RCC 7860 (cell line): Measurements from ENCODE around the gene KCNV2.

Source experiments
- DNase-seq: peaks from one replicate; pipeline ENCODE4 v3.0.0-alpha.2; 2015; ENCODE audit warnings: low spot score
- FAIRE-seq: peaks from 2 replicates; lab custom pipeline; 2012; peaks lifted over from hg19 to GRCh38; lab: Jason Lieb, UNC

The KCNV2 gene

GRCh38 chr9:2718001-2718697 is 839 bp downstream of the KCNV2 start:
- DNase-seq = no peak
- no peak for FAIRE-seq

- FAIRE-seq = no peak
These were observed 1.4 kb downstream of the KCNV2 start for GRCh38 chr9:2718698-2719033.

GRCh38 chr9:2720179-2720654 is 2.9 kb downstream of the KCNV2 start:
- DNase-seq = peak; percentile 18
- peak; percentile 12 for FAIRE-seq

More at GRCh38 chr9:2718698-2719033, 1.4 kb downstream of the KCNV2 start:
- DNase-seq = no peak

- FAIRE-seq (no peak), DNase-seq (peak; percentile 77)
These were observed 5.4 kb downstream of the KCNV2 start for GRCh38 chr9:2722715-2723114.

- FAIRE-seq = no peak
- DNase-seq = no peak
These were observed 6.2 kb downstream of the KCNV2 start for GRCh38 chr9:2723376-2724065.

- DNase-seq (peak; percentile 52), FAIRE-seq (peak; percentile 65)
These were observed 7.8 kb downstream of the KCNV2 start for GRCh38 chr9:2725126-2725525.

GRCh38 chr9:2725898-2726649 is 8.8 kb downstream of the KCNV2 start:
- FAIRE-seq = no peak
- DNase-seq = peak; percentile 42

GRCh38 chr9:2726650-2727340 is 9.5 kb downstream of the KCNV2 start:
- DNase-seq (peak; percentile 59), FAIRE-seq (peak; percentile 48)

GRCh38 chr9:2727374-2727773 is 10.1 kb downstream of the KCNV2 start:
- FAIRE-seq = no peak
- DNase-seq = no peak

GRCh38 chr9:2727966-2728613 is 10.8 kb downstream of the KCNV2 start:
- no peak for DNase-seq
- FAIRE-seq = no peak

- FAIRE-seq = no peak
- DNase-seq = no peak
These were observed 11.7 kb downstream of the KCNV2 start for GRCh38 chr9:2729003-2729402.

GRCh38 chr9:2729721-2730120 is 12.4 kb downstream of the KCNV2 start:
- FAIRE-seq (no peak), DNase-seq (no peak)

- FAIRE-seq (no peak), DNase-seq (no peak)
These were observed 13.7 kb downstream of the KCNV2 start for GRCh38 chr9:2730971-2731370.

GRCh38 chr9:2732492-2732891 is 15.2 kb downstream of the KCNV2 start:
- DNase-seq (no peak), FAIRE-seq (no peak)

GRCh38 chr9:2740616-2741015 is 23.3 kb downstream of the KCNV2 start:
- DNase-seq (no peak), FAIRE-seq (no peak)

GRCh38 chr9:2741441-2742158 is 24.3 kb downstream of the KCNV2 start:
- FAIRE-seq = no peak

GRCh38 chr9:2742214-2742613 is 24.9 kb downstream of the KCNV2 start:
- DNase-seq (no peak), FAIRE-seq (no peak)

More at GRCh38 chr9:2741441-2742158, 24.3 kb downstream of the KCNV2 start:
- DNase-seq = no peak

- no peak for FAIRE-seq
- DNase-seq = no peak
These were observed 26.7 kb downstream of the KCNV2 start for GRCh38 chr9:2743937-2744529.

- DNase-seq (no peak), FAIRE-seq (no peak)
These were observed 28.5 kb downstream of the KCNV2 start for GRCh38 chr9:2745560-2746380.
